ENCODE results near the gene GSPT1. TPM values are rescaled to one million over a fixed set of nuclear protein-coding genes. Genes with fewer than 3 reads are reported as not detected.

Gene GSPT1
- polyA plus RNA-seq, 2 of the 4 experiments (the other 2 are of a cell fraction): 163 to 215 TPM

DNA sequence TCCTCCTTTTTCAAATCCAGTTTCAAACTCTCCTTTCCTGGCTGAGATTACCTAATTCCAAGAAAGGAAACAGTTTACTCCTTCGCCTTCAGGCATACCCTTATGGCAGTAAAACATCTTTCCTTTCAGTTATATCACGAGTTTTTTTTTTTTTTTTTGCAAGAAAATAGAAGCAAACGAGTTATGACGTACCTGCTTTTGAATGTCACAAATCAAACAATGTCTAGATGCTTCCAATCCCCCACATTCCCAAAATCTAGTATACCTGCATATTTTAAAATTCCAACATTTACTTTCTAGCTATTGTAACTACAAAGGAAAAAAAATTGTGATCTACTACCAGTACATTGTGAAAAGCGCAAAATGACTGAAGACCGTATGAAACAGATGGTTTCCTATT lies 28.9 kb downstream of the GSPT1 start:
- WGBS (ENCODE audit: missing lambda C conversion rate): 89% methylated on average over 6 of the region's 6 CpGs
- TF ChIP-seq KDM5A (IDR thresholded peaks at IDR 0.05) (no peak), PHF8 (IDR thresholded peaks at IDR 0.05; ENCODE audit: borderline replicate concordance, low read depth) (no peak), HDAC2 (IDR thresholded peaks at IDR 0.05) (no peak)
- TF ChIP-seq, protein P1, sequence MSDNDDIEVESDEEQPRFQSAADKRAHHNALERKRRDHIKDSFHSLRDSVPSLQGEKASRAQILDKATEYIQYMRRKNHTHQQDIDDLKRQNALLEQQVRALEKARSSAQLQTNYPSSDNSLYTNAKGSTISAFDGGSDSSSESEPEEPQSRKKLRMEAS (IDR thresholded peaks at IDR 0.05): no peak
- TF ChIP-seq, protein P2, sequence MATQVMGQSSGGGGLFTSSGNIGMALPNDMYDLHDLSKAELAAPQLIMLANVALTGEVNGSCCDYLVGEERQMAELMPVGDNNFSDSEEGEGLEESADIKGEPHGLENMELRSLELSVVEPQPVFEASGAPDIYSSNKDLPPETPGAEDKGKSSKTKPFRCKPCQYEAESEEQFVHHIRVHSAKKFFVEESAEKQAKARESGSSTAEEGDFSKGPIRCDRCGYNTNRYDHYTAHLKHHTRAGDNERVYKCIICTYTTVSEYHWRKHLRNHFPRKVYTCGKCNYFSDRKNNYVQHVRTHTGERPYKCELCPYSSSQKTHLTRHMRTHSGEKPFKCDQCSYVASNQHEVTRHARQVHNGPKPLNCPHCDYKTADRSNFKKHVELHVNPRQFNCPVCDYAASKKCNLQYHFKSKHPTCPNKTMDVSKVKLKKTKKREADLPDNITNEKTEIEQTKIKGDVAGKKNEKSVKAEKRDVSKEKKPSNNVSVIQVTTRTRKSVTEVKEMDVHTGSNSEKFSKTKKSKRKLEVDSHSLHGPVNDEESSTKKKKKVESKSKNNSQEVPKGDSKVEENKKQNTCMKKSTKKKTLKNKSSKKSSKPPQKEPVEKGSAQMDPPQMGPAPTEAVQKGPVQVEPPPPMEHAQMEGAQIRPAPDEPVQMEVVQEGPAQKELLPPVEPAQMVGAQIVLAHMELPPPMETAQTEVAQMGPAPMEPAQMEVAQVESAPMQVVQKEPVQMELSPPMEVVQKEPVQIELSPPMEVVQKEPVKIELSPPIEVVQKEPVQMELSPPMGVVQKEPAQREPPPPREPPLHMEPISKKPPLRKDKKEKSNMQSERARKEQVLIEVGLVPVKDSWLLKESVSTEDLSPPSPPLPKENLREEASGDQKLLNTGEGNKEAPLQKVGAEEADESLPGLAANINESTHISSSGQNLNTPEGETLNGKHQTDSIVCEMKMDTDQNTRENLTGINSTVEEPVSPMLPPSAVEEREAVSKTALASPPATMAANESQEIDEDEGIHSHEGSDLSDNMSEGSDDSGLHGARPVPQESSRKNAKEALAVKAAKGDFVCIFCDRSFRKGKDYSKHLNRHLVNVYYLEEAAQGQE (IDR thresholded peaks at IDR 0.05): no peak
- TF ChIP-seq, protein P3, sequence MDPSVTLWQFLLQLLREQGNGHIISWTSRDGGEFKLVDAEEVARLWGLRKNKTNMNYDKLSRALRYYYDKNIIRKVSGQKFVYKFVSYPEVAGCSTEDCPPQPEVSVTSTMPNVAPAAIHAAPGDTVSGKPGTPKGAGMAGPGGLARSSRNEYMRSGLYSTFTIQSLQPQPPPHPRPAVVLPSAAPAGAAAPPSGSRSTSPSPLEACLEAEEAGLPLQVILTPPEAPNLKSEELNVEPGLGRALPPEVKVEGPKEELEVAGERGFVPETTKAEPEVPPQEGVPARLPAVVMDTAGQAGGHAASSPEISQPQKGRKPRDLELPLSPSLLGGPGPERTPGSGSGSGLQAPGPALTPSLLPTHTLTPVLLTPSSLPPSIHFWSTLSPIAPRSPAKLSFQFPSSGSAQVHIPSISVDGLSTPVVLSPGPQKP (IDR thresholded peaks at IDR 0.05; ENCODE audit: low read depth, low read length): no peak
- TF ChIP-seq, protein P4, sequence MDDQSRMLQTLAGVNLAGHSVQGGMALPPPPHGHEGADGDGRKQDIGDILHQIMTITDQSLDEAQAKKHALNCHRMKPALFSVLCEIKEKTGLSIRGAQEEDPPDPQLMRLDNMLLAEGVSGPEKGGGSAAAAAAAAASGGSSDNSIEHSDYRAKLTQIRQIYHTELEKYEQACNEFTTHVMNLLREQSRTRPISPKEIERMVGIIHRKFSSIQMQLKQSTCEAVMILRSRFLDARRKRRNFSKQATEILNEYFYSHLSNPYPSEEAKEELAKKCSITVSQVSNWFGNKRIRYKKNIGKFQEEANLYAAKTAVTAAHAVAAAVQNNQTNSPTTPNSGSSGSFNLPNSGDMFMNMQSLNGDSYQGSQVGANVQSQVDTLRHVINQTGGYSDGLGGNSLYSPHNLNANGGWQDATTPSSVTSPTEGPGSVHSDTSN (IDR thresholded peaks at IDR 0.05): no peak
- ChIA-PET CTCF (no interaction called here), POLR2A (no interaction called here)
- no peaks in the 10 kb centered on the region for H3K9me3 ChIP-seq
- no peak for ATAC-seq
- no peak overlapping the region for H3K4me3 ChIP-seq
- no peak for FAIRE-seq
- no peak overlapping the region for H3K27ac ChIP-seq
- no peak overlapping the region for H3K4me2 ChIP-seq
- H3K4me1 ChIP-seq: no peaks in the 10 kb centered on the region
- no peak for DNase-seq (ENCODE audit: low read depth in 1 of 2, low spot score in 1 of 2)

DNA sequence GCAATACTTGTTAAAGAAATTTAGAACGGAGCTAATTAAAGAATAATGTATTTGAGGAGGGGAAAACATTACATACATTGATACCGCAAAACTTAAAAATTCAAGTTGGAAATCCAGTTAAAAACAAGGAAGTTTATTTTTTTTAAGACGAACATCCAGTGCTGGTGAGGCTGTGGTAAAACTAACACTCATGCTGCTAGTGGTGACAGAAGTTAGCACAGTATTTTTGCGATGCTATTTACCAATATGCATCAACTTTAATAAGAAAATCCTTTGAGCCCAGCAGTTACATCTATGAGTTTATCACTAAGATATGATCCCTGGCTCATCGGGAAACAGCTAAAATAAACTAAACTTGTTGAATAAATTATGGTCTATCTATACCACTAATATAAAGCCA lies 31.7 kb downstream of the GSPT1 start:
- no peak overlapping the region for H3K4me3 ChIP-seq
- no peaks in the 10 kb centered on the region for H3K4me1 ChIP-seq
- POLR2A ChIA-PET: no interaction called here
- WGBS (ENCODE audit: missing lambda C conversion rate): 97% methylated on average over 5 of the region's 5 CpGs
- TF ChIP-seq, protein P5, sequence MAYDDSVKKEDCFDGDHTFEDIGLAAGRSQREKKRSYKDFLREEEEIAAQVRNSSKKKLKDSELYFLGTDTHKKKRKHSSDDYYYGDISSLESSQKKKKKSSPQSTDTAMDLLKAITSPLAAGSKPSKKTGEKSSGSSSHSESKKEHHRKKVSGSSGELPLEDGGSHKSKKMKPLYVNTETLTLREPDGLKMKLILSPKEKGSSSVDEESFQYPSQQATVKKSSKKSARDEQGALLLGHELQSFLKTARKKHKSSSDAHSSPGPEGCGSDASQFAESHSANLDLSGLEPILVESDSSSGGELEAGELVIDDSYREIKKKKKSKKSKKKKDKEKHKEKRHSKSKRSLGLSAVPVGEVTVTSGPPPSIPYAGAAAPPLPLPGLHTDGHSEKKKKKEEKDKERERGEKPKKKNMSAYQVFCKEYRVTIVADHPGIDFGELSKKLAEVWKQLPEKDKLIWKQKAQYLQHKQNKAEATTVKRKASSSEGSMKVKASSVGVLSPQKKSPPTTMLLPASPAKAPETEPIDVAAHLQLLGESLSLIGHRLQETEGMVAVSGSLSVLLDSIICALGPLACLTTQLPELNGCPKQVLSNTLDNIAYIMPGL (CRISPR knock-in tag; IDR thresholded peaks at IDR 0.05; ENCODE audit: borderline replicate concordance): no peak
- no peak for TF ChIP-seq NFE2L2 (conservative IDR thresholded peaks at IDR 0.05; ENCODE audit: low read length)
- TF ChIP-seq, protein P2 (IDR thresholded peaks at IDR 0.05): no peak
- TF ChIP-seq HOXB5 (CRISPR knock-in tag; IDR thresholded peaks at IDR 0.05): no peak
- no peak for TF ChIP-seq GATA3 (IDR thresholded peaks at IDR 0.05; ENCODE audit: borderline replicate concordance)
- TF ChIP-seq RNF2 (IDR thresholded peaks at IDR 0.05; ENCODE audit: borderline replicate concordance, low read depth): no peak
- no peak for TF ChIP-seq PHF8 (IDR thresholded peaks at IDR 0.05; ENCODE audit: borderline replicate concordance, low read depth)
- TF ChIP-seq, protein P6, sequence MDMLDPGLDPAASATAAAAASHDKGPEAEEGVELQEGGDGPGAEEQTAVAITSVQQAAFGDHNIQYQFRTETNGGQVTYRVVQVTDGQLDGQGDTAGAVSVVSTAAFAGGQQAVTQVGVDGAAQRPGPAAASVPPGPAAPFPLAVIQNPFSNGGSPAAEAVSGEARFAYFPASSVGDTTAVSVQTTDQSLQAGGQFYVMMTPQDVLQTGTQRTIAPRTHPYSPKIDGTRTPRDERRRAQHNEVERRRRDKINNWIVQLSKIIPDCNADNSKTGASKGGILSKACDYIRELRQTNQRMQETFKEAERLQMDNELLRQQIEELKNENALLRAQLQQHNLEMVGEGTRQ (IDR thresholded peaks at IDR 0.05): no peak
- no peak for TF ChIP-seq CBX2 (IDR thresholded peaks at IDR 0.05; ENCODE audit: borderline replicate concordance, low read depth)
- TF ChIP-seq, protein P7, sequence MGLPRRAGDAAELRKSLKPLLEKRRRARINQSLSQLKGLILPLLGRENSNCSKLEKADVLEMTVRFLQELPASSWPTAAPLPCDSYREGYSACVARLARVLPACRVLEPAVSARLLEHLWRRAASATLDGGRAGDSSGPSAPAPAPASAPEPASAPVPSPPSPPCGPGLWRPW (IDR thresholded peaks at IDR 0.05): no peak
- TF ChIP-seq EHMT2 (IDR thresholded peaks at IDR 0.05; ENCODE audit: low read depth): no peak
- TF ChIP-seq TFCP2L1 (CRISPR knock-in tag; IDR thresholded peaks at IDR 0.05): no peak
- TF ChIP-seq HOXA7 (CRISPR knock-in tag; IDR thresholded peaks at IDR 0.05): no peak
- DNase-seq (ENCODE audit: low read depth in 1 of 2, low spot score in 1 of 2) (no peak), FAIRE-seq (no peak), ATAC-seq (no peak)
- no peak overlapping the region for H3K4me2 ChIP-seq
- no peaks in the 10 kb centered on the region for H3K9me3 ChIP-seq
- CTCF ChIA-PET: interaction anchor here (1.2 to 2.5 kb wide), 2 partner anchors 12 to 184 kb away, joined by 3 to 9 read pairs; no protein-coding TSS in a partner anchor
- H3K27ac ChIP-seq: no peak overlapping the region
